Natural killer cell (primary cell): Measurements from ENCODE around the gene CHTF18. TPM values are rescaled to one million over a fixed set of nuclear protein-coding genes. Genes with fewer than 3 reads are reported as not detected.
"Not testable (repeated sequence)": the region's sequence is repeated elsewhere in the genome, so short reads cannot be mapped to it uniquely, and the experiment has no call there.

Experiments used
- ATAC-seq, 3 donors: fragments of 150-1000 bp in 2 of 3; fragments of 200-7000 bp in 1 of 3; cut with Tn5 transposase; 1 replicate in 1 of 3; 2 replicates in 2 of 3; pipeline ENCODE4 v1.10.0; 2021; ENCODE audit warnings: mild to moderate bottlenecking in 2 of 3, moderate library complexity in 2 of 3
- DNase-seq, 2 donors: peaks; one replicate each; pipeline versions ENCODE4 v3.0.0 to v3.0.0-alpha.2; 2013 to 2021; ENCODE audit warnings: mixed read lengths in 1 of 2
- H3K27ac ChIP-seq: one replicate; pipeline ENCODE4 v1.5.1; 2013; ENCODE audit warnings: mild to moderate bottlenecking, low read length
- H3K27me3 ChIP-seq: one replicate; pipeline ENCODE4 v1.6.1; 2013; ENCODE audit warnings: low read length; ENCODE audit not compliant: control insufficient read depth, insufficient read depth
- H3K36me3 ChIP-seq: one replicate; pipeline ENCODE4 v1.6.1; 2013; ENCODE audit warnings: low read length; ENCODE audit not compliant: control insufficient read depth, insufficient read depth
- H3K4me1 ChIP-seq: one replicate; pipeline ENCODE4 v1.6.1; 2013; ENCODE audit warnings: low read length; ENCODE audit not compliant: control insufficient read depth, insufficient read depth
- H3K4me3 ChIP-seq: one replicate; pipeline ENCODE4 v1.5.1; 2013; ENCODE audit warnings: low read length
- H3K9me3 ChIP-seq: one replicate; pipeline ENCODE4 v1.6.1; 2013; ENCODE audit warnings: low read length; ENCODE audit not compliant: control insufficient read depth, insufficient read depth
- H3K27ac Mint-ChIP-seq, 2 donors: one replicate each; pipeline ENCODE4 v1.8.0; 2022; ENCODE audit warnings: mild to moderate bottlenecking in 2 of 2, mixed read lengths in 2 of 2, moderate library complexity in 1 of 2
- H3K27me3 Mint-ChIP-seq, 2 donors: one replicate each; pipeline ENCODE4 v1.8.0; 2022; ENCODE audit warnings: low read depth in 2 of 2, mixed read lengths in 2 of 2
- H3K36me3 Mint-ChIP-seq: one replicate; pipeline ENCODE4 v1.8.0; 2022; ENCODE audit warnings: mixed read lengths
- H3K4me1 Mint-ChIP-seq, 2 donors: one replicate each; pipeline ENCODE4 v1.8.0; 2022; ENCODE audit warnings: mixed read lengths in 2 of 2
- H3K4me3 Mint-ChIP-seq: one replicate; pipeline ENCODE4 v1.8.0; 2022; ENCODE audit warnings: mild to moderate bottlenecking, moderate library complexity, mixed read lengths
- H3K9me3 Mint-ChIP-seq, 2 donors: one replicate each; pipeline ENCODE4 v1.8.0; 2022; ENCODE audit warnings: mixed read lengths in 2 of 2
- WGBS: methylation state at CpG from one replicate; pipeline ENCODE4 v1.1.7; 2013; ENCODE audit warnings: missing lambda C conversion rate; ENCODE audit not compliant: insufficient coverage; 5-methylcytosine and 5-hydroxymethylcytosine counted together
- intact Hi-C: fragments of 100-400 bp; cut with micrococcal nuclease; formaldehyde crosslinking; loops from one replicate; pipeline ENCODE4 v1.14.2; 2022
- total RNA-seq, 4 donors: library from RNA; stranded (reverse); fragments of 120-200 nt in 1 of 4; gene quantifications; one replicate each; pipeline versions ENCODE4 v1.2.3 to v1.2.4, GENCODE V29; 2013 to 2022
- TF ChIP-seq, protein P1 (sequence below): fragments of 200-600 bp; IDR thresholded peaks from one replicate; pipeline ENCODE4 v1.8.0; 2022; ENCODE audit warnings: antibody characterized with exemption

The CHTF18 gene
- total RNA-seq, 3 donors from 2014 or later (not counting 1 experiment from before 2014, with no cell fraction given), result 26.7 to 52.4 (median 40.5) TPM

DNA sequence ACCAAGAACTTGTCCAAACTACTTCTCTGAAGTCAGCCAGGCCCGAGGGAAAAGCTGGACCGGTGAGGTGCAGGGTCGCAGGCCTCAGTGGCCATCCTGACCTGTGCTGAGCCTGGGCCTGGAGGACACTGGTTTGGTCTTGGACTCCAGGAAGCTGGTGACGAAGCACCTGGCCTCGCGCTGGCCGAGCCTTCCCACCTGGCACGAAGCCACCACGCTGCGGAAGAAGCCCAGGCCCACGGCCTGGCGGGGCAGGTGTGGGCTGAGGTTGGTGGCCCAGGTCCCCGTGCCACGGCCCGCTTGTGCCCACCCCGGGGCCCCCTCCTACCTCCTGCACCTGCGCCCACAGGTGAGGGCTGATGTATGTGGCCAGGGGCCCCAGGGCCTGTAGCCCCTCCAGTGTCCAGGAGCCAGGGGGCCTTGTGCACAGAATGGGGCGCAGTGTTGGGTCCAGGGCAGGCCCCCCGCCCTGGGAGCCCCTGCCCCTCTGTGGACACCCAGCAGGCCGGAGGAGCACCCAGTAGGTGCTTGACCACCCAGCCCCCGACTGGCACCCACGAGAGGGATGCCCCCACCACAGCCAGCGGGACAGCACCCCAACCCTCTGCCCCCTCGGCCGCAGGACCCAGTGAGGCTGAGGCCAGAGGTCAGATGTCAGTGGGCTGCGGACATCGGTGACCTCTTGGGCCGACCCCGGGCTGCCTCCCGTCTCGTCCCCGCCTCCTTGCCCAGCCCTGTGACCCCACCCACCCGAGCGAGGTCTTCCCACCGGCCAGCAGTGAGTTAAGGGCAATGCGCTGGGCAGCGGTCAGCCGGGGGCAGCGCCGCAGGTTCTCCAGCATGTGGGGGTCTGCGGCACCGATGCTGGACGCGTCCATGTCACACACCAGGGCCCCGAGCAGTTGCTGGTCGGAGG, 14.1 kb upstream of the CHTF18 start:
- H3K9me3 ChIP-seq, result no peaks in the 10 kb centered on the region
- TF ChIP-seq, protein P1, sequence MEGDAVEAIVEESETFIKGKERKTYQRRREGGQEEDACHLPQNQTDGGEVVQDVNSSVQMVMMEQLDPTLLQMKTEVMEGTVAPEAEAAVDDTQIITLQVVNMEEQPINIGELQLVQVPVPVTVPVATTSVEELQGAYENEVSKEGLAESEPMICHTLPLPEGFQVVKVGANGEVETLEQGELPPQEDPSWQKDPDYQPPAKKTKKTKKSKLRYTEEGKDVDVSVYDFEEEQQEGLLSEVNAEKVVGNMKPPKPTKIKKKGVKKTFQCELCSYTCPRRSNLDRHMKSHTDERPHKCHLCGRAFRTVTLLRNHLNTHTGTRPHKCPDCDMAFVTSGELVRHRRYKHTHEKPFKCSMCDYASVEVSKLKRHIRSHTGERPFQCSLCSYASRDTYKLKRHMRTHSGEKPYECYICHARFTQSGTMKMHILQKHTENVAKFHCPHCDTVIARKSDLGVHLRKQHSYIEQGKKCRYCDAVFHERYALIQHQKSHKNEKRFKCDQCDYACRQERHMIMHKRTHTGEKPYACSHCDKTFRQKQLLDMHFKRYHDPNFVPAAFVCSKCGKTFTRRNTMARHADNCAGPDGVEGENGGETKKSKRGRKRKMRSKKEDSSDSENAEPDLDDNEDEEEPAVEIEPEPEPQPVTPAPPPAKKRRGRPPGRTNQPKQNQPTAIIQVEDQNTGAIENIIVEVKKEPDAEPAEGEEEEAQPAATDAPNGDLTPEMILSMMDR, result no peak
- H3K36me3 ChIP-seq, result no peaks in the 10 kb centered on the region
- Mint-ChIP-seq H3K9me3 (no peaks in the 10 kb centered on the region), H3K4me3 (no peak overlapping the region), H3K36me3 (no peaks in the 10 kb centered on the region), H3K27me3 (no peaks in the 10 kb centered on the region), H3K4me1 (no peaks in the 10 kb centered on the region), H3K27ac (no peak overlapping the region)
- no peaks in the 10 kb centered on the region for H3K27me3 ChIP-seq
- no peak for DNase-seq
- H3K4me3 ChIP-seq, result no peak overlapping the region
- no peak overlapping the region for H3K27ac ChIP-seq
- 90% methylated on average over 46 of the region's 46 CpGs for WGBS
- intact Hi-C loops, result no loop called here
- no peak for ATAC-seq
- H3K4me1 ChIP-seq, result no peaks in the 10 kb centered on the region

DNA sequence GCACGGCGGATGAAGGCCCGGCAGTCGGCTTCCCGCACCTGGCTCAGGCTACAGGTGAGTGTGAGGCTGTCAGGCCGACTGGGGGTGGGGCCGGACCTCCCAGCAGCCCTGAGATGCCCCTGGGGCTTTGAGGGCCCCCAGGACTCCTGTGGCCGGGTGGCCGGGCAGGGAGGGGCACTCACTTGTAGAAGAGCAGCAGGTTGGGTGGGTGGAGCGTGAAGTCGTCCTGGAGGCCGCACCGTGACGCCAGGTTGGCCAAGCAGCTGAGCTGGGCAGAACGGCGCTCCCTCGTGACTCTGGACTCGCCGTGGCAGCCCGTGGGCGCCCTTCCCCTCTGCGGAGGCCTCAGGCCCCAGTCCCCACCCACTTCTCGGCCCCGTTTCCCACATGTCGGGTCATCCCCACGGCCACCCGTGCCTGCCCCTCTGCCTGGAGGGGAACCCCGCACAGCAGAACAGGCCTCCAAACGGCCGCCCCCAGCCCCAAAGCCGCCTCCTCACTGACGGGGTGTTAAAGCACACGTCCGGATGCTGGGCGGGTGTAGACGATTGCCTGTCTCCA, 13.1 kb upstream of the CHTF18 start:
- intact Hi-C loops, result no loop called here
- no peak overlapping the region for H3K4me3 Mint-ChIP-seq
- 77% methylated on average over 36 of the region's 36 CpGs for WGBS
- H3K36me3 Mint-ChIP-seq, result no peaks in the 10 kb centered on the region
- Histone ChIP-seq H3K27ac (no peak overlapping the region), H3K36me3 (no peaks in the 10 kb centered on the region), H3K4me3 (no peak overlapping the region), H3K4me1 (no peaks in the 10 kb centered on the region), H3K27me3 (no peaks in the 10 kb centered on the region), H3K9me3 (no peaks in the 10 kb centered on the region)
- no peak for ATAC-seq
- no peak for DNase-seq
- no peak overlapping the region for H3K27ac Mint-ChIP-seq
- H3K4me1 Mint-ChIP-seq, result no peaks in the 10 kb centered on the region
- no peaks in the 10 kb centered on the region for H3K27me3 Mint-ChIP-seq
- TF ChIP-seq, protein P1, result no peak
- no peaks in the 10 kb centered on the region for H3K9me3 Mint-ChIP-seq

DNA sequence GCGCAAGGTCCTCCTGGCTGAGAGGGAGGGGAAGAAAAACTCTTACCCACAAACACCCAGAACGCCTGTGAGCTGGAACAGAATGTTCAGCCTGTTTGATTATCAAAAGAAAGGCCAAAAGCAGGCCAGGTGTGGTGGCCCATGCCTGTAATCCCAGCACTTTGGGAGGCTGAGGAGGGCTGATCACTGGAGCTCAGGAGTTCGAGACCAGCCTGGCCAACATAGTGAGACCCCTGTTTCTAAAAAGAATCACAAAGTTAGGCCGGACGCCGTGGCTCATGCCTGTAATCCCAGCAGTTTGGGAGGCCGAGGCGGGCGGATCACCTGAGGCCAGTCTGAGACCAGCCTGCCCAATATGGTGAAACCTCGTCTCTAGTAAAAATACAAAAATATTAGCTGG, 12.1 kb upstream of the CHTF18 start:
- H3K27me3 Mint-ChIP-seq, H3K4me3 Mint-ChIP-seq, H3K4me1 Mint-ChIP-seq, H3K27ac ChIP-seq, H3K27ac Mint-ChIP-seq, H3K36me3 ChIP-seq, H3K9me3 Mint-ChIP-seq, H3K9me3 ChIP-seq, ATAC-seq, H3K4me3 ChIP-seq, DNase-seq, H3K27me3 ChIP-seq, H3K36me3 Mint-ChIP-seq, H3K4me1 ChIP-seq, intact Hi-C loops: not testable (repeated sequence)
- 85% methylated on average over 9 of the region's 10 CpGs for WGBS

DNA sequence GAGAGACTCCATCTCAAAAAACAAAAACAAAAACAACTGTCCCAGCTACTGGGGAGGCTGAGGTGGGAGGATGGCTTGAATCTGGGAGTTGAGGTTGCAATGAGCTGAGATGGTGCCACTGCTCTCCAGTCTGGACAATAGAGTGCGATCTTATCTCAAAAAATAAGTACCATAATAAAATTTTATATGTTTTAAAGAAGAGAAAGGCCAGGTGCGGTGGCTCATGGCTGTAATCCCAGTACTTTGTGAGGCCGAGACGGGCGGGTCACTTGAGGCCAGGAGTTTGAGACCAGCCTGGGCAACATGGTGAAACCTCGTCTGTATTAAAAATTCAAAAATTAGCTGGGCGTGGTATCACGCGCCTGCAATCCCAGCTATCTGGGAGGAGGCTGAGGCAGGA, 11.6 kb upstream of the CHTF18 start:
- no peak for ATAC-seq
- WGBS, result 94% methylated on average over 9 of the region's 9 CpGs
- Mint-ChIP-seq H3K9me3 (no peaks in the 10 kb centered on the region), H3K27me3 (no peaks in the 10 kb centered on the region), H3K27ac (no peak overlapping the region), H3K4me1 (no peaks in the 10 kb centered on the region), H3K4me3 (no peak overlapping the region), H3K36me3 (no peaks in the 10 kb centered on the region)
- Histone ChIP-seq H3K27ac (no peak overlapping the region), H3K4me3 (no peak overlapping the region), H3K9me3 (no peaks in the 10 kb centered on the region), H3K4me1 (no peaks in the 10 kb centered on the region), H3K36me3 (no peaks in the 10 kb centered on the region), H3K27me3 (no peaks in the 10 kb centered on the region)
- intact Hi-C loops, result no loop called here
- DNase-seq, result no peak
- TF ChIP-seq, protein P1, result no peak
